Thyroid gland (tissue), 4 donors: ENCODE data around the gene TMEM61.

Source experiments
- CTCF ChIP-seq, 6 experiments: fragments of 200-600 bp in 3 of 6; fragments of 450-650 bp in 3 of 6; sonication (generic) in 3 of 6; IDR thresholded peaks; one replicate each; pipeline ENCODE4 v1.5.1; 2016 to 2019; ENCODE audit warnings: antibody characterized with exemption in 6 of 6, mild to moderate bottlenecking in 2 of 6, inconsistent platforms in 1 of 6, moderate library complexity in 1 of 6
- POLR2A ChIP-seq, 2 donors: fragments of 450-650 bp; IDR thresholded peaks; one replicate each; pipeline ENCODE4 v1.6.1; 2017; ENCODE audit warnings: antibody characterized with exemption in 2 of 2, mild to moderate bottlenecking in 2 of 2, moderate library complexity in 1 of 2

DNA sequence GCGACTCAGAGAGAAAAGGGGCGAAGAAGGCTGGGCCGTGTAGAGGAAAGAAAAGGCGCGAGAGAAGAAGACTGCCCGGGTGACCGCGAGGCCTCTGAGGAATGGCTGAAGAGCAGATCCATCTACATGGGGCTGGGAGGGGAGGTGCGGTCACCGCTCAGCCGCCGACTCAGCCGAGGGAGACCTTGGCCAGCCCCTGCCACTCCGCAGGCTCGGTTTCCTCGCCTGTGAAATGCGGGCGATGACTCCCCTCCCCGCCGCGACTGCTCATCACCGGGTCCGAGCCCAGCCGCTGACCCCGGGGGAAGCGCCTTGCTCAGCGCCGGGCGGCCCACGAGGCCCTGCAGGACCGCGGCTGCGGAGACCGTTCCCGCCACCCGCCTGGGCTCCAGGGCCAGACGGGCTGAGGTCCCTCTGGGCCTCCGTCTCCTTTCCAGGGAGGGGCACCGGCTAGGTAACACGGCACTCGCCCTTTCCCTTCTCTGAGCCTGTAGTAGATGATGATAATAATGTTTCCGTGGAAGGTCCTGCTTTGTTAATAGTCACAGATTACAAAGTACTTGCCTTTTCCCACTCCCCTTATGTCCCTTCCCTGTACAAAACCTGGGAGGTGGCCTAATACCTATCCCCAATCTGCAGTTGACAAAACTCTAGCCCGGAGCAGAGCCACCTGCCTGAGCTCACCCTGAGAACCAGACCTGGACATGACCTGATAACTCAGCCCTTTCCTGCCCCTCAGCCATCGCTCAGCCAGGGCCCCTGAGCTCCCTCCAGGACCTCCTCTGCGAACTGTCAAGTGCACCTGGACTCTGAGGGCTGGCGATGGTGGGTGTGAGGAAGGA lies 16.7 kb downstream of the TMEM61 start:
- TF ChIP-seq CTCF (IDR thresholded peaks at IDR 0.05) (no peak), POLR2A (IDR thresholded peaks at IDR 0.05) (no peak)
